Esophagus muscularis mucosa (tissue), 4 donors: ENCODE results near the gene KLK14. TPM values are rescaled to one million over a fixed set of nuclear protein-coding genes. Genes with fewer than 3 reads are reported as not detected.

ENCODE experiments used
- DNase-seq: peaks from one replicate; pipeline ENCODE4 v3.0.0-alpha.2; 2017; ENCODE audit errors: extremely low spot score
- H3K27ac ChIP-seq, 4 donors: fragments of 200-600 bp; sonication (generic); replicated peaks in 1 of 4; 1 replicate in 3 of 4; 2 replicates in 1 of 4; pipeline ENCODE4 v1.5.1; 2016 to 2019; ENCODE audit warnings: mild to moderate bottlenecking in 1 of 4
- H3K27me3 ChIP-seq, 4 donors: fragments of 200-600 bp; sonication (generic); one replicate each; pipeline versions ENCODE4 v1.5.1 to v1.6.0; 2016 to 2019
- H3K36me3 ChIP-seq, 4 donors: fragments of 200-600 bp; sonication (generic); one replicate each; pipeline ENCODE4 v1.5.1; 2016 to 2019
- H3K4me1 ChIP-seq, 4 donors: fragments of 200-600 bp; sonication (generic); one replicate each; pipeline ENCODE4 v1.5.1; 2016 to 2019
- H3K4me3 ChIP-seq, 4 donors: fragments of 200-600 bp; sonication (generic); 1 replicate in 2 of 4; 2 replicates in 2 of 4; pipeline ENCODE4 v1.5.1; 2016 to 2019; ENCODE audit warnings: mild to moderate bottlenecking in 4 of 4, moderate library complexity in 1 of 4
- H3K9me3 ChIP-seq, 4 donors: fragments of 200-600 bp; sonication (generic); 1 replicate in 3 of 4; 2 replicates in 1 of 4; pipeline ENCODE4 v1.5.1; 2016 to 2019
- CTCF ChIP-seq, 3 experiments: fragments of 200-600 bp in 2 of 3; fragments of 450-650 bp in 1 of 3; sonication (generic) in 2 of 3; IDR thresholded peaks; one replicate each; pipeline ENCODE4 v1.5.1; 2017 to 2019; ENCODE audit warnings: antibody characterized with exemption in 3 of 3, mild to moderate bottlenecking in 2 of 3, moderate library complexity in 1 of 3
- EP300 ChIP-seq: sonication (generic); formaldehyde crosslinking; IDR thresholded peaks from one replicate; pipeline ENCODE4 v1.6.1; 2017; ENCODE audit warnings: antibody characterized with exemption
- POLR2A ChIP-seq: fragments of 450-650 bp; IDR thresholded peaks from one replicate; pipeline ENCODE4 v1.6.1; 2017; ENCODE audit warnings: antibody characterized with exemption, moderate library complexity, mild to moderate bottlenecking, low read depth
- POLR2AphosphoS5 ChIP-seq, 2 donors: sonication (generic); formaldehyde crosslinking; IDR thresholded peaks; one replicate each; pipeline ENCODE4 v1.6.1; 2017; ENCODE audit warnings: antibody characterized with exemption in 2 of 2
- WGBS: methylation state at CpG from one replicate; pipeline ENCODE4 v1.1.5; 2018; 5-methylcytosine and 5-hydroxymethylcytosine counted together
- intact Hi-C: fragments of 100-400 bp; cut with DNase I; formaldehyde crosslinking; loops from one replicate; pipeline ENCODE4 v1.15.1; 2023
- total RNA-seq, 4 donors: library from RNA; depleted of rRNA; stranded (reverse); fragments of >200 nt; gene quantifications; one replicate each; pipeline versions ENCODE4 v1.1.0 to v1.2.1, GENCODE V29; 2016

Gene KLK14
- total RNA-seq, 4 donors from 2014 or later = 0.52 TPM; not detected in 3

GRCh38 chr19:51065221-51065960 lies 17.3 kb downstream of the KLK14 start:
- no peak overlapping the region for H3K27ac ChIP-seq
- intact Hi-C loops = no loop called here
- H3K36me3 ChIP-seq = no peaks in the 10 kb centered on the region
- peaks cover 0 to 61% (median 11%) of the 10 kb centered on the region in 4 donors for H3K27me3 ChIP-seq
- peaks cover 4 to 11% (median 8%) of the 10 kb centered on the region in 4 donors for H3K4me1 ChIP-seq
- peak overlapping the region; percentile 3 to 29 (median 17) for H3K4me3 ChIP-seq
- TF ChIP-seq POLR2AphosphoS5 (IDR thresholded peaks at IDR 0.05) (no peak), POLR2A (no peak), EP300 (no peak), CTCF (IDR thresholded peaks at IDR 0.05) (no peak)
- H3K9me3 ChIP-seq = no peaks in the 10 kb centered on the region
- WGBS = 10% methylated on average over 23 of the region's 25 CpGs
- DNase-seq = no peak

- WGBS = 20% methylated on average over 22 of the region's 38 CpGs
- no peak for DNase-seq
- Histone ChIP-seq H3K4me3 (peak within 1 kb of the TSS; percentile 3 to 29 (median 17)), H3K36me3 (no peaks in the 10 kb centered on the region), H3K27ac (no peak within 1 kb of the TSS), H3K27me3 (peaks cover 0 to 68% (median 11%) of the 10 kb centered on the region in 4 donors), H3K4me1 (peaks cover 4 to 11% (median 8%) of the 10 kb centered on the region in 4 donors), H3K9me3 (no peaks in the 10 kb centered on the region)
- intact Hi-C loops = no loop called here
- TF ChIP-seq POLR2A (no peak), EP300 (no peak), POLR2AphosphoS5 (IDR thresholded peaks at IDR 0.05) (no peak), CTCF (IDR thresholded peaks at IDR 0.05) (no peak)
Observed at GRCh38 chr19:51064534-51065220, 18.0 kb downstream of the KLK14 start, which contains the start of gene KLK13. Gene KLK13, minus strand, starts transcription at chr19:51065092. Its CDS starts 25 bp downstream, at chr19:51065067.

GRCh38 chr19:51063664-51064063 lies 19.0 kb downstream of the KLK14 start:
- no peak for DNase-seq
- intact Hi-C loops = no loop called here
- 91% methylated on average over 6 of the region's 7 CpGs for WGBS
- Histone ChIP-seq H3K27ac (no peak overlapping the region), H3K9me3 (no peaks in the 10 kb centered on the region), H3K4me3 (no peak overlapping the region), H3K36me3 (no peaks in the 10 kb centered on the region), H3K4me1 (peaks cover 4 to 11% (median 8%) of the 10 kb centered on the region in 4 donors), H3K27me3 (peaks cover 0 to 69% (median 11%) of the 10 kb centered on the region in 4 donors)
- TF ChIP-seq CTCF (IDR thresholded peaks at IDR 0.05) = no peak
- TF ChIP-seq POLR2AphosphoS5 (IDR thresholded peaks at IDR 0.05) = no peak
- no peak for TF ChIP-seq POLR2A
- no peak for TF ChIP-seq EP300

GRCh38 chr19:51060973-51061372 lies 21.7 kb downstream of the KLK14 start:
- intact Hi-C loops = no loop called here
- Histone ChIP-seq H3K27me3 (peaks cover 0 to 53% (median 11%) of the 10 kb centered on the region in 4 donors), H3K4me1 (peaks cover 4 to 11% (median 8%) of the 10 kb centered on the region in 4 donors), H3K27ac (no peak overlapping the region), H3K36me3 (no peaks in the 10 kb centered on the region), H3K9me3 (no peaks in the 10 kb centered on the region), H3K4me3 (no peak overlapping the region)
- 0% methylated on average over 1 of the region's 1 CpG for WGBS
- TF ChIP-seq POLR2A (no peak), EP300 (no peak), CTCF (IDR thresholded peaks at IDR 0.05) (no peak), POLR2AphosphoS5 (IDR thresholded peaks at IDR 0.05) (no peak)
- DNase-seq = no peak
